Left lung (tissue), 14 donors: ENCODE results near the gene SV2B. TPM values are rescaled to one million over a fixed set of nuclear protein-coding genes. Genes with fewer than 3 reads are reported as not detected.

Experiments
- ATAC-seq: fragments of 200-7000 bp; cut with Tn5 transposase; one replicate; pipeline ENCODE4 v1.9.1; 2020; ENCODE audit warnings: moderate library complexity
- DNase-seq, 4 donors: peaks; one replicate each; pipeline ENCODE4 v3.0.0-alpha.2; 2013 to 2020
- H3K27ac ChIP-seq, 2 donors: fragments of 200-600 bp; sonication (generic) in 1 of 2; one replicate each; pipeline versions ENCODE4 v1.5.0 to v1.8.0; 2020 to 2021
- H3K27me3 ChIP-seq, 2 donors: fragments of 200-600 bp; sonication (generic) in 1 of 2; one replicate each; pipeline versions ENCODE4 v1.5.0 to v1.8.0; 2020 to 2021
- H3K36me3 ChIP-seq, 2 donors: fragments of 200-600 bp; sonication (generic) in 1 of 2; one replicate each; pipeline versions ENCODE4 v1.5.0 to v1.8.0; 2020 to 2021
- H3K4me1 ChIP-seq, 2 donors: fragments of 200-600 bp; one replicate each; pipeline ENCODE4 v1.8.0; 2021
- H3K4me3 ChIP-seq, 2 donors: fragments of 200-600 bp; sonication (generic) in 1 of 2; one replicate each; pipeline versions ENCODE4 v1.5.0 to v1.8.0; 2020 to 2021; ENCODE audit warnings: mild to moderate bottlenecking in 1 of 2
- H3K9me3 ChIP-seq, 2 donors: fragments of 200-600 bp; sonication (generic) in 1 of 2; one replicate each; pipeline versions ENCODE4 v1.5.0 to v1.8.0; 2020 to 2021
- intact Hi-C, 2 donors: fragments of 100-400 bp; cut with DNase I; formaldehyde crosslinking; loops; one replicate each; pipeline versions ENCODE4 v1.11.2 to v1.14.2; 2022
- long read RNA-seq, 12 donors: library from polyadenylated mRNA in 2 of 12; unstranded in 2 of 12; transcript quantifications; one replicate each; pipeline ENCODE4 v2.0.0 and lab custom pipeline, GENCODE V29; 2019 to 2026
- polyA plus RNA-seq, 6 donors: library from polyadenylated mRNA; unstranded; fragments of 120-200 nt; gene quantifications; one replicate each; pipeline ENCODE4 v1.2.1, GENCODE V29; 2013; ENCODE audit not compliant: insufficient read length in 6 of 6
- total RNA-seq, 2 donors: library from RNA; stranded (reverse); fragmentation: NEBNext Ultra II Directional; extraction: Animal tissue kit (Norgen Biotek cat#: 25700); gene quantifications; one replicate each; pipeline ENCODE4 v1.2.1, GENCODE V29; 2021
- TF ChIP-seq, protein P1 (sequence below), 2 donors: fragments of 200-600 bp; sonication (generic) in 1 of 2; IDR thresholded peaks; one replicate each; pipeline versions ENCODE4 v1.5.0 to v1.8.0; 2021; ENCODE audit warnings: antibody characterized with exemption in 2 of 2
- donor health status: DM: no; HTN: yes; CAD: no.
- donor health status: DM: no; HTN: no; CAD: no.

The SV2B gene, protein sequence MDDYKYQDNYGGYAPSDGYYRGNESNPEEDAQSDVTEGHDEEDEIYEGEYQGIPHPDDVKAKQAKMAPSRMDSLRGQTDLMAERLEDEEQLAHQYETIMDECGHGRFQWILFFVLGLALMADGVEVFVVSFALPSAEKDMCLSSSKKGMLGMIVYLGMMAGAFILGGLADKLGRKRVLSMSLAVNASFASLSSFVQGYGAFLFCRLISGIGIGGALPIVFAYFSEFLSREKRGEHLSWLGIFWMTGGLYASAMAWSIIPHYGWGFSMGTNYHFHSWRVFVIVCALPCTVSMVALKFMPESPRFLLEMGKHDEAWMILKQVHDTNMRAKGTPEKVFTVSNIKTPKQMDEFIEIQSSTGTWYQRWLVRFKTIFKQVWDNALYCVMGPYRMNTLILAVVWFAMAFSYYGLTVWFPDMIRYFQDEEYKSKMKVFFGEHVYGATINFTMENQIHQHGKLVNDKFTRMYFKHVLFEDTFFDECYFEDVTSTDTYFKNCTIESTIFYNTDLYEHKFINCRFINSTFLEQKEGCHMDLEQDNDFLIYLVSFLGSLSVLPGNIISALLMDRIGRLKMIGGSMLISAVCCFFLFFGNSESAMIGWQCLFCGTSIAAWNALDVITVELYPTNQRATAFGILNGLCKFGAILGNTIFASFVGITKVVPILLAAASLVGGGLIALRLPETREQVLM
- under 1 TPM; 0.58 to 0.99 TPM for total RNA-seq
- 1 to 10 TPM; 1.1 to 3.2 (median 1.6) TPM for polyA plus RNA-seq
- long read RNA-seq, donor 1 = 0 reads
- long read RNA-seq, donor 2 = 0 reads
- long read RNA-seq, donor 3 = 0 reads
- long read RNA-seq, donor 4 = 0 reads
- long read RNA-seq, donor 5 = 0 reads
- long read RNA-seq, donor 6 = 0 reads
- long read RNA-seq, donor 7 = 0 reads
- long read RNA-seq, donor 8 = 0 reads
- long read RNA-seq, donor 9 = 0 reads
- long read RNA-seq, donor 10, partial matches to known transcripts = 0 of 1 reads
- long read RNA-seq, donor 10, other reads (novel, unspliced or antisense) = 1 of 1 reads
- long read RNA-seq, donor 11 = 0 reads
- long read RNA-seq, donor 12 = 0 reads

DNA sequence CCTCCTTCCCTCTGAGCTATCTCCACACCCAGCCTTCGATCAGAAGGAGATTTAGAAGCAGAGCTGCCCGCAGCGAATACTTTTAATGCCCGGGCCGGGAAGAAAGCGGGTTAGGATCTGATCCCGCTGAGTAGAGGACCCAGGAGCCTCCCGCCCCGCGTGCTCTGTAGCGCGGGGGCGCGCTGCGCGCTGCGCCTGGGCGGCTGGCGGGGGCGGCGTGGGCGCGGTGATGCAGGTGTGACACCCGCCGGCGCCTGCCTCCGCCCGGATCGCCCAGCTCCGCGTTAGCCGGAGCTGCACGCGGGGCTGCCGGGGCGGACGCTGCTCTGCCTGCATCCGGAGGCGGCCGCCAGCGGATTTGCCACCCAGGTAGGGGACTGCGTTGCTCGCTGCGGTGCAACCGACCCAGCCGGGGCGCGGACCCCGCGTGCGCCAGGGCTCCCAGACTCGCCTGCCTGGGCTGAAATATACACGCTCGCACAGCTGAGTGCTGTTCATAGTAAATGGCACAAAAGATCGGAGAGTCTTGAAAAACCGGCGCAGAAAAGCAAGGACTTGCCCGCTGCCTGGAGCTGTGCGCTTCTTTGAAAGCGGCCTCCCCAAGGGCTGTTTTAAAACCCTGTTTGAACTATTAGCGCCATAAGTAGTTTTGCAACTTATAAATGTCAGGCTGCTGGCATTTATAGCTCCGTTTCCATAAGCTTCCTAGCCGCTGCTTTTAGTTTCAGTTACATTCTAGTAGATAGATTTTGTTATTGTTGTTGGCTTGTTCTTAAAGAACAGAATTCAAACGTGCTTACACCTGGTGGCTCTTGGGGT, at the start of gene SV2B:
TSS of gene SV2B (plus strand) at position 263 of the 819 bp plus-strand sequence. CDS start 126,007 bp downstream, outside the sequence.
- TF ChIP-seq, protein P1, sequence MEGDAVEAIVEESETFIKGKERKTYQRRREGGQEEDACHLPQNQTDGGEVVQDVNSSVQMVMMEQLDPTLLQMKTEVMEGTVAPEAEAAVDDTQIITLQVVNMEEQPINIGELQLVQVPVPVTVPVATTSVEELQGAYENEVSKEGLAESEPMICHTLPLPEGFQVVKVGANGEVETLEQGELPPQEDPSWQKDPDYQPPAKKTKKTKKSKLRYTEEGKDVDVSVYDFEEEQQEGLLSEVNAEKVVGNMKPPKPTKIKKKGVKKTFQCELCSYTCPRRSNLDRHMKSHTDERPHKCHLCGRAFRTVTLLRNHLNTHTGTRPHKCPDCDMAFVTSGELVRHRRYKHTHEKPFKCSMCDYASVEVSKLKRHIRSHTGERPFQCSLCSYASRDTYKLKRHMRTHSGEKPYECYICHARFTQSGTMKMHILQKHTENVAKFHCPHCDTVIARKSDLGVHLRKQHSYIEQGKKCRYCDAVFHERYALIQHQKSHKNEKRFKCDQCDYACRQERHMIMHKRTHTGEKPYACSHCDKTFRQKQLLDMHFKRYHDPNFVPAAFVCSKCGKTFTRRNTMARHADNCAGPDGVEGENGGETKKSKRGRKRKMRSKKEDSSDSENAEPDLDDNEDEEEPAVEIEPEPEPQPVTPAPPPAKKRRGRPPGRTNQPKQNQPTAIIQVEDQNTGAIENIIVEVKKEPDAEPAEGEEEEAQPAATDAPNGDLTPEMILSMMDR (IDR thresholded peaks at IDR 0.05) = no peak
- H3K36me3 ChIP-seq = no peaks in the 10 kb centered on the region
- DNase-seq (peak in 2 of 4 donors; percentile 20 to 81), ATAC-seq (peak; percentile 71)
- H3K4me3 ChIP-seq = peak within 1 kb of the TSS; percentile 24 to 41
- H3K9me3 ChIP-seq = no peaks in the 10 kb centered on the region
- H3K4me1 ChIP-seq = peaks cover 11 to 17% of the 10 kb centered on the region in 2 donors
- no peak within 1 kb of the TSS for H3K27ac ChIP-seq
- H3K27me3 ChIP-seq = peaks cover 54 to 87% of the 10 kb centered on the region in 2 donors
- intact Hi-C loops = no loop called here

DNA sequence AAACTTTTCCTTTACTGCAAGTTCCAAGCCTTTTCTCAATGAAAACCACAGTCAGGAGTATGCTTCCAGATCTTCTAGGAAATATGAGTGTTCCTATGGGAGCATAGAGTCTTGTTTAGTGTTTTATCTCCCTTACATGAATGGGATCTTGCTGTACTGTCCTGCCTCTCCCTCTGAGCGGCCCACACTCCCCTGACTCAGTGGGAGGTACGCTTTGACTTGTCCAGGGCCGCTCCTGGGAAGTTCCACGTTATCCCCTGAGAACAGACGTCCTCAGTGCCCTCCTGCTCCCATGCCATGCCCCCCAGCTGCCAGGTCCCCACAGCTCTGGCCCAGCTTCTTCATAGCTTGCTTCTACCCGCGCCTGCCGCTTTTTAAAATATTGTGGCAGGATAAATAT, 48.8 kb upstream of the SV2B start:
- Histone ChIP-seq H3K36me3 (no peaks in the 10 kb centered on the region), H3K27me3 (peaks cover 0 to 43% of the 10 kb centered on the region in 2 donors), H3K4me1 (peaks cover 0 to 11% of the 10 kb centered on the region in 2 donors), H3K4me3 (no peak overlapping the region), H3K27ac (no peak overlapping the region), H3K9me3 (no peaks in the 10 kb centered on the region)
- TF ChIP-seq, protein P1 (IDR thresholded peaks at IDR 0.05) = no peak
- ATAC-seq = no peak
- intact Hi-C loops = loop anchor here in 1 of 2 donors (10.0 kb wide), 1 partner anchor 214 kb away; no protein-coding TSS in a partner anchor
- DNase-seq = no peak

- H3K4me1 ChIP-seq = peaks cover 0 to 3% of the 10 kb centered on the region in 2 donors
- DNase-seq = no peak
- TF ChIP-seq, protein P1 (IDR thresholded peaks at IDR 0.05) = no peak
- no peaks in the 10 kb centered on the region for H3K9me3 ChIP-seq
- no peaks in the 10 kb centered on the region for H3K36me3 ChIP-seq
- no peak overlapping the region for H3K4me3 ChIP-seq
- ATAC-seq = no peak
- no peak overlapping the region for H3K27ac ChIP-seq
- peaks cover 12 to 72% of the 10 kb centered on the region in 2 donors for H3K27me3 ChIP-seq
- intact Hi-C loops = loop anchor here in 1 of 2 donors (5.0 to 10.0 kb wide), 2 partner anchors 167 to 210 kb away; no protein-coding TSS in a partner anchor
Observed at GRCh38 chr15:91054816-91055215, 45.2 kb upstream of the SV2B start.

DNA sequence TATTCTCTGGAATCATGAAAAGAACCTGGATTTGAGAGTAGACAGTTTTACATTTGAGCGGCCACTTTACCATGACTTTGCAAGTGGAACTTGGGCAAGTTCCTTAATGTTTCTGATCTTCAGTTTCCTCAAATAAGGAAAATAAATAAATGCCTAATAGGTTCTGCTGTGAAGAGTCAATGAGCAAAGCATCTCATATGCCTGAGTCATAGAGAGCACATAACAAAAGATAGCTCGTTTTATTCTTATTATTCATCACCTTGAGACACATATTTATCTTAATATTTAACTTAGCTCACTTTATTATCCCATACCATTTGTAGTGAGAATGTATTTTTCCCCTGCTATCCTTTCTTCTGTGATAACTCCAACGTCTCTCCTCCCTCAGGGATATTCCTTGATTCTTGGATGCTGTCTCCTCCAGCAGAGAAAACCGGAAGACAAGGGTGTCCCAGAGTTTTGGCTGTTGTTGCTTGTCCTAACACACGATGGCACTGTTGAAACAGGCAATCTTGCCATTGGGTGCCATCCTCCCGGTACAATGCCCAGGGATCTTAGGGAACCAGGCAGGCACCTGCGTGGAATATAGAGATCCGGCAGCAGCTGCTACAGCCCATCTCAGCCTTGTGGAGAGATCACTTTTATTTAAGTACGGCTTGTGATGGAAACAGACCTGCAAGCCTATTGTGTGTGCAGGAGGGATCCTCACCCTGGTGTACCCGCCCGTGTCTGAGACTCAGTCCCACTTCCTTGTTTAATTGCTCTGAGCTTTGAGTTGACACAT, 44.3 kb upstream of the SV2B start:
- Histone ChIP-seq H3K4me3 (no peak overlapping the region), H3K4me1 (peaks cover 0 to 3% of the 10 kb centered on the region in 2 donors), H3K9me3 (no peaks in the 10 kb centered on the region), H3K27me3 (peaks cover 12 to 72% of the 10 kb centered on the region in 2 donors), H3K36me3 (no peaks in the 10 kb centered on the region), H3K27ac (no peak overlapping the region)
- peak; percentile 97 for ATAC-seq
- TF ChIP-seq, protein P1 (IDR thresholded peaks at IDR 0.05) = peak; percentile 53 to 66
- DNase-seq = peak in 3 of 4 donors; percentile 36 to 64 (median 40)
- intact Hi-C loops = loop anchor here in 1 of 2 donors (5.0 to 10.0 kb wide), 2 partner anchors 167 to 209 kb away; no protein-coding TSS in a partner anchor
